GM19023 (cell line): ENCODE measurements around the gene BIK.
"Not testable (repeated sequence)": the region's sequence is repeated elsewhere in the genome, so short reads cannot be mapped to it uniquely, and the experiment has no call there.

Experiments
- ATAC-seq: cut with Tn5 transposase; IDR thresholded peaks from one replicate; pipeline ENCODE4 v1.9.1; 2021; ENCODE audit warnings: mild to moderate bottlenecking, moderate library complexity; ENCODE audit not compliant: unreplicated experiment

BIK gene

GRCh38 chr22:43104056-43104625, 6.4 kb upstream of the BIK start:
- not testable (repeated sequence) for ATAC-seq

DNA sequence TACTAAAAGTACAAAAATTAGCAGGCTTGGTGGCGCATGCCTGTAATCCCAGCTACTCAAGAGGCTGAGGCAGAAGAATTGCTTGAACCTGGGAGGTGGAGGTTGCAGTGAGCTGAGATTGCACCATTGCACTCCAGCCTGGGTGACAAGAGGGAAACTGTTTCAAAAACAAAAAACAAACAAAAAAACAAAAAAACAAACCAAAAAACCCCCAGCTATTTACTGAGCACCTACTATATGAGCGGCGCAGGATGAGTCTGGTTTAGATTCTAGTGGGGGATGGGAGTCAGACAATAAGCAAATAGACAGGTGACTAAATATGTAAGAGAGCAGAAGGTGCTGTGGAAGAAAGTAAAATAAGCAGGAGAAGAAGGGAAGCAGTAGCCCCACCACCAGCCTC, 5.6 kb upstream of the BIK start:
- ATAC-seq = not testable (repeated sequence)

GRCh38 chr22:43106302-43106701, 4.2 kb upstream of the BIK start:
- no peak for ATAC-seq

DNA sequence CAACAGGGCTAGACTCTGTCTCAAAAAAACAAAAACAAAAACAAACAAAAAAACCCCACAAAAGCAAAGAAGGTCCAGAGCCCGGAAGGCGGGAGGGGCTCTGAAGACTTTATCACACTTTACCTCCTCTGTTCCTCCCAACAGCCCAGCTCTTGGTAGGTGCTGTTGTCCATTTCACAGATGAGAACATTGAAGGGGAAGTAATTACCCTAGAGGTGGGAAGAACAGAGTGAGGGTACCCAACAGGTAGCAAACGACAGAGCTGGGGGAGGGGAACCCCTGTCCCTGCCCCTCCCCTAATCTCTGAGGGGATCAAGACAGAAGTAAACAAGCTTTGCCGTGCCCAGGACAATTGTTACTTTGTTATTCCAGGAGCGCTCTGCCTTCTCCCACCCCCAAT, 1.0 kb upstream of the BIK start:
- ATAC-seq = no peak

DNA sequence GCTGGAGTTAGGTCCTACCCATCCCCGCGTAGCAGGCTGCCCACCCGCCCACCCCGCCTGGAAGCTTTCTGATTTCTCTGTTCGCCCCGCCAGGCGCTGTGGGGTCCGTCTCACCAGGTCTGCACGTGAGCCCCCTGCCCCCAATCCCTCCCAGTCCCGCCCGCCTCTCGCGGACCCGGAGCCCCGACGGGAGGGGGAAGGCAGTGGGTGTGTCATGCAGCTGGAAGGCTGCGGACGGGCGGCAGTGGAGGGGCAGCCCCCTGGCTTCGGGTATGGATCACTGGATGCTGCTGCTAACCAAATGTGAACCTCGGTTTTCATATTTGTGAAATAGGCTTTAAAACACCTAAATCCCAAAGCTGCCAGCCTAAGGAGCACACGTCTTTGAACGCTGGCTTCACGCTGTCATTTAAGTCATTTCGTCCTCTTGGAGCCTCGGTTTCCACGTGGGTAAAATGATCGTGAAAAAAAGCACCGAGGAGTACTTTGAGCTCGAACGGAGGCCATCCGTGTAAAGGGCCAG, 568 bp upstream of the BIK start:
- no peak for ATAC-seq

- ATAC-seq = no peak
Measured at GRCh38 chr22:43110927-43111623, 525 bp downstream of the BIK start.

DNA sequence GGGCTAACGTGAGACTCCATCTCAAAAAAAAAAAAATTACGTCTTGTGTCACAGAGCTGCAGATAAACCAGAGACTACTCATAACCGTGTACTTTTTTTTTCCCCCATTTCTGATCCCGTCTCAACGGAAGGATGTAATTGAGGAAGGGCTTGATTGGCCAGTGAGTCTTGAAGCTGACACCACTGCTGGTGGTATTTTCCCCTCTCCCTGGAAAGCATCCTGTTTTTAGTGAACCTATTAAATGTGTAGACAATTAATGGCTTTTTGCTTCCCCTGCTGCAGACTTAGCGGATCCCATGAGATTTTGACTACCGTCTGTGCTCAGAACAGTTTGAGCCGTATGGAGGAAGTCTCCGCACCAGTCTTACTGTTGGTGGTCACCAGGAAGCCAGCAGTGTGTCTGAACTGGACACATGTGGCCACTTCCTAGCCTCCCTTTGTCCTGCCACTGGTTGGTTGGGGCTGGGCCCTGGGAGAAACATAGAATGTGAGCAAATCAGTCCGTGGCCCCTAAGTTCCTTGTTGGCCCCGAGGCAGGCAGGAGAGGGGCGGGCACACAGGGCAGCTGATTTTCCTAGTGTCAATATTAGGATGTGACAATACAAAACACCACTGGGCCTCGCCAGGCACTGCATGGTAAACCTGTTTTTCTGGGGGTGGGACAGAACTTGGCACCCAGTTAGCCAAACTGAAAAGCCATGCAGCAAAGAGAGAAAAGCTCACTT, 3.1 kb downstream of the BIK start:
- no peak for ATAC-seq

DNA sequence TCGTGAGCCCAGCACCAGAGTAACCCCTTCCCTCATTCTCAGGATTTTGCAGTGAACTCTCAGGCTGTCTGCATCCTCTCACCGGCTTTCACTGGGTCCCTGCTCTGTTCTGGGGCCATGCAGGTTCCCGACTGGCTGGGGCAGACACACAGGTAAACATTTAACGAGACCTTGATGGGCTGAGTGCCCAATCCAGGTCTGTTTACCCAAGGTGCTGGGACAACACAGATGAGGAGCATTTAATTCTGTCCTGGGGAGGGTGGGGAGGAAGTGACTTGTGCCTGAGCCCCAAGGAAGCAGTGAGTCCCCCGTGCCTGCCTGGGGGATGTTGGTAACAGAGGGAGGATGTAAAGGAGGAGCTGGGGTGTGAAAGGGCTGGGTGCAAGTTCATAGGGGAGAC, 4.4 kb downstream of the BIK start:
- no peak for ATAC-seq

DNA sequence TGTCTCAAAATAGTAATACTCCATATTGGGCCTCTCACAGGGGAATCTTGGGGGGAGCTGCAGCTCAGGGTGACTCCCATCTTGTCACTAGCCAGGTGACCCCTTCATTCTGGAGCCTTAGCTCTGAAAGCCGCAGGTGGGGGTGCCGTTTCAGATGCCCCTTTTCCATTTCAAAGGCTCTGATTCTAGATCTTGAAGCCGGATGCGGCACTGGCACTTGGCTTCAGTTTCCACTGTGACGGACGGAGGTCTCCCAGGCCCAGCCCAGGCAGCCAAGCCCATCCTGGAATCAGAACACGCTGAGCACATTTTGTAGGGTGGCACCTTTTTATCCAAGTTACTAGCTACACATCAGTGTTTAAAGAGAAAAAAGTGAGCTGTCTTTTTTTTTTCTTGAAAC, 6.4 kb downstream of the BIK start:
- ATAC-seq = no peak

GRCh38 chr22:43118024-43118849, 7.7 kb downstream of the BIK start:
- ATAC-seq = peak; percentile 18

GRCh38 chr22:43118953-43119458, 8.5 kb downstream of the BIK start:
- ATAC-seq = peak; percentile 70

GRCh38 chr22:43126501-43127165, 16.1 kb downstream of the BIK start:
- ATAC-seq = no peak

DNA sequence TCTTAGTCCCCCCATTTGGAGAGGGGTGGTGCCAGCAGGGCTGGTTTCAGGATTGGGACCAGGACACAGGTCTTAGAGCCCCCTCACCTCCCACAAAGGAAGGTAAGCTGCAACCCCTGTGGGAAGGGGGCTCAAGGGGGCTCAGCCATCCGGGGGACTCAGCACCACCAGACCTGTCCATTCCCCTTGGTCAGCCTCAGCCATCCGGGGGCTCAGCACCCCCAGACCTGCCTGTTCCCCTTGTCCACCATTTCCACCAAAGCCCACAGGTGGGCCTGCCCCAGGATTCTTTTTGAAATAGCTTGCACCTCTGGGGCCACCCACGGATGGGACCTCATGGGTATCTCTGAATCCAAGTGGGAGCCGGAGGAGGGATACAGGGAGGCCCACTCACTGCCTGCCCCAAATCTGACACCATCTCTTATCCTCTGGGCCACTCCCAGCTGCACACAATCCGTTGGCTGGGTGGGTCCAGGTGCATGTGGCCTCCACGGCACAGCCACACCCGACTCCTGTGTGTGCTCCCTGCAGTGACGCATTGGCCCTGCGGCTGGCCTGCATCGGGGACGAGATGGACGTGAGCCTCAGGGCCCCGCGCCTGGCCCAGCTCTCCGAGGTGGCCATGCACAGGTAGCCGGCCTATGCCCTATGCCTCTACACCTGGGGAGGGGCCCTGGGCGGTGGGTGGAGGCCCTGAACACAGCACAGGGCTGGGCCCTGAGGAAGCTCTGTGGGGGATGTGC, 16.8 kb downstream of the BIK start:
- ATAC-seq = no peak

DNA sequence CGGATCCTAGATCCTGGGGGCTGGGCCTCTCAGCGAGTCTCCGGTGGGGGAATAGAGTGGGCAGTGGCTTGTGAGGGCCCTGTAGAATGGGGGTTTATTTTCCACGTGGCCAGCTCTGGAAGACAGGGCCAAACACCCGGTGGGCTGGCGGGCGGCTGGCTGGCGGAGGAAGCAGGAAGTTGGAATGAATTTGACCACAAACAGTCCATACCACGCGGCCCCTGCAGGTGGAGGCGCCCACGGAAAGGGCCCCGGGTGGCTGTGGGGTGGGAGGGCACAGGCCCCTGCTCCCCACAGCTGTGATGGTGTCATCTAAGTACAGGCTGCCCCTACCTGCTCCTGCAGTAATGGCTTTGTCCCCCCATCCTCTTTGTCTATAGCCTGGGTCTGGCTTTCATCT, 17.6 kb downstream of the BIK start:
- ATAC-seq = no peak

GRCh38 chr22:43128928-43129424, 18.4 kb downstream of the BIK start:
- ATAC-seq = no peak

DNA sequence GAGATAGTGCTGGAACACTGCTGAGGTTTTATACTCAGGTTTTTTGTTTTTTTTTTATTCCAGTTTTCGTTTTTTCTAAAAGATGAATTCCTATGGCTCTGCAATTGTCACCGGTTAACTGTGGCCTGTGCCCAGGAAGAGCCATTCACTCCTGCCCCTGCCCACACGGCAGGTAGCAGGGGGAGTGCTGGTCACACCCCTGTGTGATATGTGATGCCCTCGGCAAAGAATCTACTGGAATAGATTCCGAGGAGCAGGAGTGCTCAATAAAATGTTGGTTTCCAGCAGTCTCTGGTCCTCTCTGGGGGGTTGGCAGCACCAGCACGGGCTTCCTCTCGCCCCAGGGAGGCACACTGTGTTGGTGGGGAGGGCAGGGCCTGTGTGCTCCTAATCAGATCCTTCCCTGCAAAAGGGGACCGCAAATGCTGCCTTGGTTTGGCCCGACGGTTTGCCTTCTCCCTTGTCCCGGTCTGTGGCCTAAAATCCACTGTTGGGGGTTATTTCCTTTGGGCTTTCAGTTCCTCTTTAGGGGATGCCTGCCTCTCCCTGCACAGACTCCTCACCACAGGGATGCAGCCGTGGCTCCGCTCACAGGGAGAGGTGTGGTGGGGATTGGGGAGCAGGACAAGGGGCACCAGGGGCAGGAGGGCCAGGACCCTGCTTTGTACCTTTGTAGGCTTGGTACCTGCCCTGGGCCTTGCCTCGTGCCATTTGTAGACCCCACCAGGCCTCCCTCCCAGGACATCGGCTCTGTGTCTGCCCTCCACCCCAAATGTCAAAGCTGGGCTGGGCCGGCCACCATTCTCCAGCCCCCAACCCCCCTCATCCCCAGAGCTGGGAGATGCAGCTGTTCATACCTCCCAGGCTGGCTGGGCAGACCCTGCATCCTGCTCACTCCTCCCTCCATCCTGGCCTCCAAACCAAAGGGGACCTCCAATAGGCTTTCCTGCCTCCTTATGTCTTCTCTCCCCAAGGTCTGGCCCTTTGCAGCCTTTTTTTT, 19.2 kb downstream of the BIK start:
- ATAC-seq = no peak

DNA sequence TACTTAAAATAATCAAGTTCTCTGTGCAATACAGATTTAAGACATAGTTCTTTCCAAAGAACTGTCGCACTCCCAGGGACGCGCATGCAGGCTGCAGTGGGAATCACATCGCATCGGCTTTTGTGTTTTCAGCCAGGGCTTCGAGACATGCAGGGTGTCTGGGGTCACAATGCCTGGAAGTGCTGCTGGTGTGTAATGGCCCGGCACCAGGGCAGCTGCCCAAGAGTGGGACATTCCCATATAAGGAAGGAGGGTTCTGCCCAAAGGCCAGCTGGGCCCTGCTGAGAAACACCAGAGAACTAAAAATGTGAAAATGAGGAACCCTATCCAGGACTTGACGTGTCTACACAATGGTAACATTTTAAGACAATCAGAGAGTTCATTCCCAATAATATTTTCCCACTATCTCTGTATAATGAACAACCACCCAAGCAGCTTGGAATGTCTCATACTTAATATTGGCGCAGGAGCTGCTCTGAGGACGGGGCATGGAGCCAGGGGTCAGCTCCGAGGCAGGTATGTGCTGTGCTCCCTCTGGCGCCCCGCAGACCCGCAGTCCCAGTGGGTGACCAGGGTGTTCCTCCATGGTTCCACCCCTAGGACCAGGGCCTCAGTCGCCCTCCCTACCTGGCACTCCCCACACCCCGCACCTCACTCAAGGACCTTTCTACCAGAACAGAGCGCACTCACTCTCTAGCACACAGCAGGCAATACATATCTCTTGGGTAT, 21.4 kb downstream of the BIK start:
- ATAC-seq = no peak

GRCh38 chr22:43133401-43133800, 22.9 kb downstream of the BIK start:
- no peak for ATAC-seq
